Endothelial cell of umbilical vein (primary cell): ENCODE measurements around the gene EID3. TPM values are rescaled to one million over a fixed set of nuclear protein-coding genes. Genes with fewer than 3 reads are reported as not detected.

Experiments used
- BruUV-seq: library from RNA; stranded (reverse); fragments of 400-500 nt; replicated peaks from 2 replicates; lab custom pipeline; 2021; lab: Mats Ljungman, UMichigan
- CTCF ChIA-PET: fragments of 300-600, 350-600 bp; sonication (Branson Sonifier 250); formaldehyde crosslinking; loops from one replicate; lab custom pipeline; 2021; ENCODE audit warnings: antibody characterized with exemption, inconsistent platforms; lab: Charles Lee
- POLR2A ChIA-PET: fragments of 300-600, 350-600 bp; sonication (Branson Sonifier 250); formaldehyde crosslinking; loops from one replicate; lab custom pipeline; 2021; ENCODE audit warnings: antibody characterized with exemption, inconsistent platforms; lab: Charles Lee
- DNase-seq: peaks from one replicate; pipeline ENCODE4 v3.0.0-alpha.2; 2011; ENCODE audit warnings: low read depth, low spot score
- FAIRE-seq: peaks from 2 replicates; lab custom pipeline; 2011; peaks lifted over from hg19 to GRCh38; lab: Jason Lieb, UNC
- H2AFZ ChIP-seq: 2 replicates; pipeline ENCODE4 v1.6.0; 2012; ENCODE audit warnings: low read depth, low read length, control low read depth, inconsistent platforms
- H3K27ac ChIP-seq: 2 replicates; pipeline ENCODE4 v1.5.1; 2011; ENCODE audit warnings: low read depth, mild to moderate bottlenecking, control low read depth, low read length, moderate library complexity; ENCODE audit not compliant: insufficient read depth
- H3K27me3 ChIP-seq, 2 experiments: 2 replicates each; pipeline versions ENCODE4 v1.6.0 to v1.6.1; 2011; ENCODE audit warnings: low read length in 2 of 2, mixed read lengths in 1 of 2; ENCODE audit not compliant: control insufficient read depth in 2 of 2, insufficient read depth in 2 of 2
- H3K36me3 ChIP-seq, 2 experiments: 2 replicates in 1 of 2; 3 replicates in 1 of 2; pipeline ENCODE4 v1.5.1; 2011; ENCODE audit warnings: low read length in 2 of 2, mild to moderate bottlenecking in 1 of 2, moderate library complexity in 1 of 2; ENCODE audit not compliant: control insufficient read depth in 2 of 2, insufficient read depth in 2 of 2; ENCODE audit errors: extremely low read depth in 1 of 2
- H3K4me1 ChIP-seq: 3 replicates; pipeline ENCODE4 v1.5.1; 2011; ENCODE audit warnings: mild to moderate bottlenecking, low read length; ENCODE audit not compliant: control insufficient read depth, insufficient read depth; ENCODE audit errors: extremely low read depth
- H3K4me2 ChIP-seq: 2 replicates; pipeline ENCODE4 v1.6.1; 2011; ENCODE audit warnings: low read length, control low read depth, mixed read lengths; ENCODE audit not compliant: insufficient read depth
- H3K4me3 ChIP-seq, 3 experiments: fragments of 200-600 bp in 1 of 3; sonication (generic), shearing (Covaris generic) in 1 of 3; replicated peaks in 1 of 3; 2 replicates each; pipeline ENCODE4 v1.5.1; 2011 to 2016; ENCODE audit warnings: control low read depth in 3 of 3, low read length in 3 of 3, mild to moderate bottlenecking in 2 of 3, inconsistent platforms in 1 of 3, low read depth in 1 of 3, moderate library complexity in 1 of 3; ENCODE audit not compliant: insufficient read depth in 1 of 3
- H3K79me2 ChIP-seq: 2 replicates; pipeline ENCODE4 v1.6.0; 2012; ENCODE audit warnings: low read length, inconsistent platforms; ENCODE audit not compliant: control insufficient read depth, insufficient read depth
- H3K9ac ChIP-seq: replicated peaks from 2 replicates; pipeline ENCODE3; 2011; ENCODE audit warnings: low read length, control low read depth; ENCODE audit not compliant: insufficient read depth; ENCODE audit errors: extremely low read depth
- H3K9me1 ChIP-seq: replicated peaks from 3 replicates; pipeline ENCODE4 v1.6.0; 2011; ENCODE audit warnings: mild to moderate bottlenecking, low read length; ENCODE audit not compliant: control insufficient read depth, insufficient read depth; ENCODE audit errors: extremely low read depth
- H3K9me3 ChIP-seq: replicated peaks from 2 replicates; pipeline ENCODE4 v1.5.1; 2012; ENCODE audit warnings: low read length, inconsistent platforms; ENCODE audit not compliant: control insufficient read depth, insufficient read depth
- H4K20me1 ChIP-seq: replicated peaks from 2 replicates; pipeline ENCODE3; 2011; ENCODE audit warnings: mild to moderate bottlenecking, low read length; ENCODE audit not compliant: control insufficient read depth, insufficient read depth; ENCODE audit errors: extremely low read depth
- CTCF ChIP-seq, 2 donors: IDR thresholded peaks; 1 replicate in 1 of 2; 2 replicates in 1 of 2; pipeline ENCODE4 v1.5.1; 2011; ENCODE audit warnings: low read length in 2 of 2, mild to moderate bottlenecking in 2 of 2, moderate library complexity in 2 of 2, control low read depth in 1 of 2, inconsistent platforms in 1 of 2, low read depth in 1 of 2; ENCODE audit not compliant: insufficient read depth in 1 of 2; ENCODE audit errors: extremely low read depth in 1 of 2
- MYC ChIP-seq: IDR thresholded peaks from one replicate; pipeline ENCODE4 v1.6.1; 2011; ENCODE audit warnings: mild to moderate bottlenecking, low read depth, low read length
- POLR2A ChIP-seq: IDR thresholded peaks from 2 replicates; pipeline ENCODE4 v1.6.1; 2012; ENCODE audit warnings: low read depth, mild to moderate bottlenecking, control low read depth, low read length
- POLR2AphosphoS5 ChIP-seq: IDR thresholded peaks from 2 replicates; pipeline ENCODE4 v1.6.1; 2012; ENCODE audit warnings: low read depth, mild to moderate bottlenecking, control low read depth, low read length, moderate library complexity; ENCODE audit not compliant: insufficient read depth
- dilution Hi-C: fragments of 300-500 bp; cut with MboI; formaldehyde crosslinking; loops from one replicate; pipeline ENCODE4 v1.15.0; 2019; ENCODE audit warnings: low sequenced_read_pairs; ENCODE audit not compliant: extremely low pct_ligation_motif_present
- intact Hi-C: fragments of 100-400 bp; cut with micrococcal nuclease; formaldehyde crosslinking; loops from one replicate; pipeline ENCODE4 v1.10.0; 2022
- polyA plus RNA-seq, 4 experiments: library from polyadenylated mRNA; depleted of rRNA in 3 of 4; stranded (reverse) in 3 of 4; unstranded in 1 of 4; fragments of >200 nt; gene quantifications; 2 replicates each; pipeline versions ENCODE4 v1.2.1 to v1.2.3, GENCODE V29; 2011 to 2012; ENCODE audit warnings: missing spikeins in 1 of 4
- total RNA-seq: library from RNA; stranded (reverse); gene quantifications from 2 replicates; pipeline ENCODE4 v1.2.3, GENCODE V29; 2021

EID3 gene
- total and polyA plus RNA-seq, 2 donors (not counting 3 experiments of a cell fraction or from before 2014, with no cell fraction given) = 1.5 to 14.5 TPM

DNA sequence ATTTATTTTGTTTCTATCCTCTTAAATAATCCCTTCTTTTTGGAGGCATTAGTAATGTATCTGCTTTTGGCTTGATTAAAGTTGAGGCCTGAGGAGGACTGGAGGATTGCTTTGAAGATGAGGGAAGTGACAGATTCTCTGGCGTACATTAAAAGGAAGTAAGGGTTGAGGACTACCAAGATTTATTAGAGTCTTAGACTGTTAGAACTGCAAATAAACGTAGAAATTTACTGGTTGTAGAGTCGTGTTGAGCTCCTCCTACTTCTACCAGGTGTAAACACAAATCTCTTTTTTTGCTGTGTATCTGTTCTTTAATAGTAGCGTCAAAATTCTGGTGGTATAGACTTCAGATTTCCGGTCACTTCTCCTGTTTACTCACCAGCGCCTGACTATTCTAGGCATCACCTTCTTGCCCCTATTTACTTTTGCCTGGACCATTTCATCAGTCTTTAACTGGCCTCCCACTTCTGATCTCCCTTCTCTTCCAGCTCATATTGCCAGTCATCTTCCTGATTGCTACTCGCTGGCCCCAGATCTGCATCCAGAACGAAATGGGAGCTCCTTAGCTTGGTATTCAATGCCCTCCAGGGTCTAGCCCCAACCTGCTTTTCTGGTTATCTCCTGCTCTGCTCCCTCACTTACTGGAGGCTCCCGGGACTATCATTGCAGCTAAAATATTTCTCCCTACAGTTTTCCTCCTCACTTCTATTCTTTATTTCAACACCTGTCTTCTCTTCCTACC lies 8.4 kb upstream of the EID3 start:
- H3K9me3 ChIP-seq = no peaks in the 10 kb centered on the region
- BruUV-seq = no TSS peak
- peaks cover 12 to 42% of the 10 kb centered on the region in 2 experiments for H3K36me3 ChIP-seq
- H3K27ac ChIP-seq = no peak overlapping the region
- FAIRE-seq (no peak), DNase-seq (no peak)
- peak overlapping the region; percentile 48 for H3K4me2 ChIP-seq
- dilution Hi-C loops (no loop called here), intact Hi-C loops (loop anchor here (1.0 kb wide), 1 partner anchor 80 kb away; the partner anchor contains the start of gene TXNRD1)
- H3K9ac ChIP-seq = no peak overlapping the region
- TF ChIP-seq POLR2A (peak; percentile 15), CTCF (IDR thresholded peaks at IDR 0.05; ENCODE audit: extremely low read depth in 1 of 2, insufficient read depth in 1 of 2, low read depth in 1 of 2, low read length in 2 of 2) (no peak), POLR2AphosphoS5 (peak; percentile 23), MYC (no peak)
- no peaks in the 10 kb centered on the region for H3K27me3 ChIP-seq
- ChIA-PET CTCF (interaction anchor here (1.0 to 1.9 kb wide), 3 partner anchors 75 to 81 kb away, joined by 3 to 13 read pairs (median 9); partner anchors contain the start of gene TXNRD1), POLR2A (interaction anchor here (1.5 to 15.5 kb wide), 3 partner anchors 8 to 77 kb away, joined by 4 to 222 read pairs (median 21); partner anchors contain the start of genes EID3 and TXNRD1)
- H3K4me1 ChIP-seq = peaks cover 63% of the 10 kb centered on the region
- no peak overlapping the region for H2AFZ ChIP-seq
- peaks cover 94% of the 10 kb centered on the region for H3K79me2 ChIP-seq
- peaks cover 19% of the 10 kb centered on the region for H4K20me1 ChIP-seq
- peak overlapping the region in 1 of 3 experiments; percentile 8 for H3K4me3 ChIP-seq
- no peaks in the 10 kb centered on the region for H3K9me1 ChIP-seq
